Progenitor cell of endocrine pancreas (in vitro differentiated cells): Measurements from ENCODE around the gene VPS50. TPM values are rescaled to one million over a fixed set of nuclear protein-coding genes. Genes with fewer than 3 reads are reported as not detected.

Experiments used
- DNase-seq: peaks from one replicate; pipeline ENCODE4 v3.0.0; 2021; ENCODE audit warnings: low spot score; ENCODE audit not compliant: unreplicated experiment
- H3K27ac Mint-ChIP-seq: 2 replicates; pipeline ENCODE4 v1.8.0; 2021; ENCODE audit warnings: mild to moderate bottlenecking, moderate library complexity, mixed read lengths
- H3K27me3 Mint-ChIP-seq: 2 replicates; pipeline ENCODE4 v1.8.0; 2021; ENCODE audit warnings: mixed read lengths
- H3K36me3 Mint-ChIP-seq: 2 replicates; pipeline ENCODE4 v1.8.0; 2022; ENCODE audit warnings: mixed read lengths; ENCODE audit not compliant: insufficient read depth
- H3K4me1 Mint-ChIP-seq: 2 replicates; pipeline ENCODE4 v1.8.0; 2021; ENCODE audit warnings: low read depth, mixed read lengths
- H3K4me3 Mint-ChIP-seq: 2 replicates; pipeline ENCODE4 v1.8.0; 2021; ENCODE audit warnings: low read depth, mild to moderate bottlenecking, moderate library complexity, mixed read lengths
- H3K9me3 Mint-ChIP-seq: 2 replicates; pipeline ENCODE4 v1.8.0; 2021; ENCODE audit warnings: low read depth, mixed read lengths
- CTCF ChIP-seq: fragments of 200-600 bp; sonication (generic); IDR thresholded peaks from one replicate; pipeline ENCODE4 v1.5.0; 2021; ENCODE audit warnings: antibody characterized with exemption, mild to moderate bottlenecking; ENCODE audit not compliant: unreplicated experiment
- total RNA-seq: library from RNA; stranded (reverse); gene quantifications from 2 replicates; pipeline ENCODE4 v1.2.1, GENCODE V29; 2021

Gene VPS50
- total RNA-seq, 1 donor from 2014 or later = 29.9 TPM

DNA sequence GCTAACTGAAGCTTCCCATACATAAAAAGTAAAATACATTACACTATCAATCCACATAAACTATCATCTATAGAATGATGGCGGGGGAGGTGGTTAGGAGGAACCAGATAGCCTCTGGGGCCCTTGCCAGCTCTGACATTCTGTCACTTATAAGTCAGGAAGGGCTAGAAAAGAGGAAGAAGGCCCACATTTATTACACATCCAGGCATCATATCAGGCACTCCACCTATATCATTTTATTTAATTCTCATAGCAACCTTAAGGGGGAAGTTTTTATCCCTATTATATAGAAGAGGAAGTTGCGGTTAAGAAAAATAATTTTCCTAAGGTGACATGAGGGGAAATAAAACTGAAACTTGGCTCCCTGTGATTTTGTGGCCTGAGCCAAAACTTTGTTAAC is 35.8 kb upstream of the VPS50 start:
- Mint-ChIP-seq H3K9me3 (no peaks in the 10 kb centered on the region), H3K36me3 (no peaks in the 10 kb centered on the region), H3K27me3 (peaks cover 35% of the 10 kb centered on the region), H3K4me3 (no peak overlapping the region), H3K27ac (no peak overlapping the region), H3K4me1 (no peaks in the 10 kb centered on the region)
- TF ChIP-seq CTCF = no peak
- DNase-seq = no peak

- no peak for DNase-seq
- H3K27me3 Mint-ChIP-seq = peaks cover 32% of the 10 kb centered on the region
- no peak overlapping the region for H3K27ac Mint-ChIP-seq
- H3K9me3 Mint-ChIP-seq = no peaks in the 10 kb centered on the region
- no peaks in the 10 kb centered on the region for H3K4me1 Mint-ChIP-seq
- H3K36me3 Mint-ChIP-seq = no peaks in the 10 kb centered on the region
- no peak overlapping the region for H3K4me3 Mint-ChIP-seq
- no peak for TF ChIP-seq CTCF
These were observed 33.7 kb upstream of the VPS50 start for GRCh38 chr7:93198472-93198871.

- peaks cover 6% of the 10 kb centered on the region for H3K4me1 Mint-ChIP-seq
- no peak overlapping the region for H3K4me3 Mint-ChIP-seq
- peaks cover 36% of the 10 kb centered on the region for H3K27me3 Mint-ChIP-seq
- DNase-seq = no peak
- H3K36me3 Mint-ChIP-seq = no peaks in the 10 kb centered on the region
- TF ChIP-seq CTCF = no peak
- H3K27ac Mint-ChIP-seq = no peak overlapping the region
- H3K9me3 Mint-ChIP-seq = no peaks in the 10 kb centered on the region
These were observed 29.4 kb upstream of the VPS50 start for GRCh38 chr7:93202594-93203250.

DNA sequence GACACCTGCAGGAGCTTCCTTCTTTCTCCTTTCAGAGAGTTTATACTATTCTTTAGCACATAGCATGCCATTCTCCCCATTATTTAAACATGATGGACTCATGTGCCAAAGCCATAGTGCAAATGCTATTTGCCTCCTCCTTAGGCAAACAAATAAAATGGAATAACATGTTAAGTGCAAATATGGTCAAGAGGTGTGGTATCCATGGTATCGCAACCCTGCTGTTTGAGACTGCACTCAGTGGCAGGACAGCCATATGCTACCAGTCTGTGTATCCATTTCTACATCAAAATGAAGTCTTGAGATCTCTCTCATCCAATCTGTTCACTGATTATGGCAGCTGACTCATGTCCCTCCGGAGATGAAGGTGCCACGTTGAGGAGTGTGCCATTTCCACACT is 28.7 kb upstream of the VPS50 start:
- Mint-ChIP-seq H3K27me3 (peaks cover 36% of the 10 kb centered on the region), H3K9me3 (no peaks in the 10 kb centered on the region), H3K4me1 (peaks cover 6% of the 10 kb centered on the region), H3K36me3 (no peaks in the 10 kb centered on the region), H3K4me3 (no peak overlapping the region), H3K27ac (no peak overlapping the region)
- DNase-seq = no peak
- no peak for TF ChIP-seq CTCF

GRCh38 chr7:93205046-93205445 is 27.1 kb upstream of the VPS50 start:
- no peaks in the 10 kb centered on the region for H3K9me3 Mint-ChIP-seq
- peaks cover 24% of the 10 kb centered on the region for H3K27me3 Mint-ChIP-seq
- TF ChIP-seq CTCF = no peak
- no peak overlapping the region for H3K27ac Mint-ChIP-seq
- H3K36me3 Mint-ChIP-seq = no peaks in the 10 kb centered on the region
- H3K4me3 Mint-ChIP-seq = no peak overlapping the region
- DNase-seq = no peak
- H3K4me1 Mint-ChIP-seq = peaks cover 9% of the 10 kb centered on the region
